WI38 (cell line): ENCODE results near the gene MSH2.

Source experiments
- H3K4me3 ChIP-seq: 2 replicates; pipeline ENCODE4 v1.5.1; 2011; ENCODE audit warnings: low read depth, mild to moderate bottlenecking, control low read depth, low read length
- TF ChIP-seq, protein P1 (sequence below): IDR thresholded peaks from 2 replicates; pipeline ENCODE4 v1.5.1; 2012; ENCODE audit warnings: low read depth, mild to moderate bottlenecking, control low read depth, low read length

The MSH2 gene

DNA sequence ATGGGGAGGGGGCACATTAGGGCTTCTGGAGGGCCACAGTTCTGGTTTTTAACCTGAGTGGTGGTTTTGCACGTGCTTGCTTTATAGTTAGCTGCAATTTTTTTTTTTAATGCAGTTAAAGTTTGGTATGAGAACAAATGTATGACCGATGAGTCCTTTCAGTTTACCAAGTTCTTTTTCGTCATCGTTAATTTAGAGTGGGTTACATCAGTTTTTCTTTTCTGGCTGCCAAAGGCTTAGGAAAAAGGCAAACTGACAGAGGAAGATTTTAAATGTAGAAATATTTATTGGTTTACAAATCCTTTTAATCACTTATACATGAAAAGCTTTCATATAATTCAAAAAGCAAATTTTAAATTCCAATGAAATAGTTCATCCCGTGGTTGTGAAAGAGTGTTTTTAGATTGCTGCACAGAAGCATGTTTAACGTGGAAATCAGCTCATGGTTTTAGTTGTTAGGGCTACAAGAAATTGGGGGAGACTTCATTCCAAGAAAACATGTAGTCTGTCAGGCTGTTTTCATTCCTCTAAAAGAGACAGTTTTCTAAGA lies 82.9 kb downstream of the MSH2 start:
- no peak overlapping the region for H3K4me3 ChIP-seq
- TF ChIP-seq, protein P1, sequence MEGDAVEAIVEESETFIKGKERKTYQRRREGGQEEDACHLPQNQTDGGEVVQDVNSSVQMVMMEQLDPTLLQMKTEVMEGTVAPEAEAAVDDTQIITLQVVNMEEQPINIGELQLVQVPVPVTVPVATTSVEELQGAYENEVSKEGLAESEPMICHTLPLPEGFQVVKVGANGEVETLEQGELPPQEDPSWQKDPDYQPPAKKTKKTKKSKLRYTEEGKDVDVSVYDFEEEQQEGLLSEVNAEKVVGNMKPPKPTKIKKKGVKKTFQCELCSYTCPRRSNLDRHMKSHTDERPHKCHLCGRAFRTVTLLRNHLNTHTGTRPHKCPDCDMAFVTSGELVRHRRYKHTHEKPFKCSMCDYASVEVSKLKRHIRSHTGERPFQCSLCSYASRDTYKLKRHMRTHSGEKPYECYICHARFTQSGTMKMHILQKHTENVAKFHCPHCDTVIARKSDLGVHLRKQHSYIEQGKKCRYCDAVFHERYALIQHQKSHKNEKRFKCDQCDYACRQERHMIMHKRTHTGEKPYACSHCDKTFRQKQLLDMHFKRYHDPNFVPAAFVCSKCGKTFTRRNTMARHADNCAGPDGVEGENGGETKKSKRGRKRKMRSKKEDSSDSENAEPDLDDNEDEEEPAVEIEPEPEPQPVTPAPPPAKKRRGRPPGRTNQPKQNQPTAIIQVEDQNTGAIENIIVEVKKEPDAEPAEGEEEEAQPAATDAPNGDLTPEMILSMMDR: no peak

- TF ChIP-seq, protein P1: no peak
- no peak overlapping the region for H3K4me3 ChIP-seq
These were observed 84.0 kb downstream of the MSH2 start for GRCh38 chr2:47486841-47487497.

- TF ChIP-seq, protein P1: no peak
- no peak overlapping the region for H3K4me3 ChIP-seq
These were observed 84.5 kb downstream of the MSH2 start for GRCh38 chr2:47487498-47487875.

GRCh38 chr2:47488870-47489584 lies 86.1 kb downstream of the MSH2 start:
- no peak overlapping the region for H3K4me3 ChIP-seq
- TF ChIP-seq, protein P1: no peak

DNA sequence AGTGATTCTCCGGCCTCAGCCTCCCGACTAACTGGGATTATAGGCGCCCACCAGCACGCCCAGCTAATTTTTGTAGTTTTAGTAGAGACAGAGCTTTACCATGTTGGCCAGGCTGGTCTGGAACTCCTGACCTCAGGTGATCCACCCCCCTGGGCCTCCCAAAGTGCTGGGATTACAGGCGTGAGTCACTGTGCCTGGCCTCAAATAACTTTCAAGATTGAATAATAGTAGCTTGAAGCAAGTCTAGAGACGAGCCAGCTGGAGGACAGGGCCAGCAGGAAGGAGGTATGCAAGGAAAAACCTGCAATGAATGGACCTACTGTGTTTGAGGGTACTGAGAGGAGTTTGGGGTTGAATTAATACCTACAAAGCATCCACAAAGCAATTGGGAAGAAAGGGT lies 87.5 kb downstream of the MSH2 start:
- TF ChIP-seq, protein P1: no peak
- H3K4me3 ChIP-seq: no peak overlapping the region

- TF ChIP-seq, protein P1: no peak
- no peak overlapping the region for H3K4me3 ChIP-seq
These were observed 90.5 kb downstream of the MSH2 start for GRCh38 chr2:47493317-47494035.
